Measurements from ENCODE around the gene SFXN4.
"Not testable (repeated sequence)": the region's sequence is repeated elsewhere in the genome, so short reads cannot be mapped to it uniquely, and the experiment has no call there.

The SFXN4 gene

GRCh38 chr10:119098576-119098975 lies 66.9 kb downstream of the SFXN4 start:
- TF ChIP-seq CTCF (conservative IDR thresholded peaks at IDR 0.05; ENCODE audit: low read depth, low read length), result no peak
- DNase-seq (ENCODE audit: low read depth), result no peak
- H3K4me3 ChIP-seq (ENCODE audit: low read depth, low read length), result no peak overlapping the region

- not testable (repeated sequence) for H3K4me3 ChIP-seq (ENCODE audit: low read depth, low read length); DNase-seq (ENCODE audit: low read depth)
These were observed 68.7 kb downstream of the SFXN4 start for GRCh38 chr10:119096641-119097415.

GRCh38 chr10:119095640-119096039 lies 69.9 kb downstream of the SFXN4 start:
- no peak overlapping the region for H3K4me3 ChIP-seq (ENCODE audit: low read depth, low read length)
- no peak for TF ChIP-seq CTCF (conservative IDR thresholded peaks at IDR 0.05; ENCODE audit: low read depth, low read length)

GRCh38 chr10:119090968-119091367 lies 74.5 kb downstream of the SFXN4 start:
- TF ChIP-seq CTCF (conservative IDR thresholded peaks at IDR 0.05; ENCODE audit: low read depth, low read length), result no peak
- peak; percentile 41 for DNase-seq (ENCODE audit: low read depth)
- no peak overlapping the region for H3K4me3 ChIP-seq (ENCODE audit: low read depth, low read length)

More at GRCh38 chr10:119095640-119096039, 69.9 kb downstream of the SFXN4 start:
- DNase-seq (ENCODE audit: low read depth), result no peak
